GM12801 (cell line): Measurements from ENCODE around the gene MYLK.

Experiments
- CTCF ChIP-seq: IDR thresholded peaks from one replicate; pipeline ENCODE4 v1.5.1; 2011; ENCODE audit warnings: control low read depth; ENCODE audit not compliant: insufficient read length; ENCODE audit errors: extremely low read depth

Gene MYLK

GRCh38 chr3:123636431-123636841, 247.7 kb downstream of the MYLK start:
- TF ChIP-seq CTCF = no peak

GRCh38 chr3:123635717-123636116, 248.4 kb downstream of the MYLK start:
- TF ChIP-seq CTCF = no peak

GRCh38 chr3:123635217-123635616, 248.9 kb downstream of the MYLK start:
- no peak for TF ChIP-seq CTCF

GRCh38 chr3:123634149-123635051, 249.7 kb downstream of the MYLK start:
- TF ChIP-seq CTCF = no peak

- TF ChIP-seq CTCF = no peak
Measured at GRCh38 chr3:123633530-123633929, 250.6 kb downstream of the MYLK start.

GRCh38 chr3:123632161-123632655, 251.9 kb downstream of the MYLK start:
- no peak for TF ChIP-seq CTCF

GRCh38 chr3:123629747-123630047, 254.4 kb downstream of the MYLK start:
- TF ChIP-seq CTCF = no peak
